Activated CD4-positive, CD25-positive, alpha-beta regulatory T cell treated with anti-CD3 and anti-CD28 coated beads, Interleukin-2, amount 50 U/mL, for 24 hours (primary cell): ENCODE data around the gene VDR.
A peak's percentile ranks its signal among the peaks of the same experiment; 100 is the strongest.

Experiments used
- ATAC-seq, 2 donors: fragments of 150-1000 bp; cut with Tn5 transposase; one replicate each; pipeline ENCODE4 v1.10.0; 2021; ENCODE audit warnings: mild to moderate bottlenecking in 1 of 2, moderate library complexity in 1 of 2

VDR gene

GRCh38 chr12:47891356-47891755 lies 13.4 kb downstream of the VDR start:
- ATAC-seq = no peak

GRCh38 chr12:47889040-47889439 lies 15.8 kb downstream of the VDR start:
- peak; percentile 23 to 25 for ATAC-seq

DNA sequence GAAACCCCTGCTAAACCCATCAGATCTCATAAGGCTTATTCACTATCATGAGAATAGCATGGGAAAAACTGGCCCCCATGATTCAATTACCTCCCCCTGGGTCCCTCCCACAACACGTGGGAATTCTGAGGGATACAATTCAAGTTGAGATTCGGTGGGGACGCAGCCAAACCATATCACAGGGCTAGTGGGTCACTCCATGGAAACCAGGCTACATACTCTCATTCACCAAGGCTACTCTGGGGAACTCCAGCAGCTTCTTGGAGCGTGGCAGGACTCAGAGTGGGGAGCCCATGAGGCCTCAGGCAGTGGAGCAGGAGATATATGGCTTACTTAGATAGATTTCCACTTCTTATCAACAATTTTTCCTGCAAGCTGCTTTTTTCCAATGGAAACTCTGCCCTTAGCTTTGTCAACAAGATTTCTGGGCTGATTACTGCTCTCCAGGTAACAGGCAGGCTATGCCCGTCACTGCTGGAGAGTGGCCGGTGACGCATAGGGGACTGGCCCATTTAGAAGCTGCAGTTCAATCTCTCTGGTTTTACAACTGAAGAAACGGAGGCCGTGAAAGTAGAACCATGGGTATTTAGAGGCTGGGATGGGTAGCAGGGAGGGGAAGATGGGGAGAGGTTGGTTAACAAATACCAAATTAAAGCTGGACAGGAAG lies 16.5 kb downstream of the VDR start:
- no peak for ATAC-seq

DNA sequence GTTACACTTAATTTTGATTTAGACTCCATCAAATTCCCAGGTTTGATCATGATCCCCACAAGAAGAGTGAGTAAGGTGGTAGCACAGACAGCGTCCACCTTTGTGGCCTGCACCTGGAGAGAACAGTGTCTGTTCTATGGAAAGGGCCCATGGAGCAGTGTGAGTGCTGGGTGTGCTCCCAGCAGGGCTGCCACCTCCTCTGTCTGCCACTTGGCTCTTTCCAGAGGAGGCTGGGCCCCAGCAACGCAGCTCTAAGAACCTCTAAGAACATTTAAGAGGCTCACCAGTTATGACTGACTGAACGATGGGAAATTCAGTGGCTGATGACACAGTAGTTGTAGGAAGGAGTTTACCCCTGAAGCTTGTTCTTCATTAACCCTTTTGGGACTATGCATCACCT lies 17.3 kb downstream of the VDR start:
- no peak for ATAC-seq

- ATAC-seq = no peak
Observed at GRCh38 chr12:47886510-47887240, 18.1 kb downstream of the VDR start.

DNA sequence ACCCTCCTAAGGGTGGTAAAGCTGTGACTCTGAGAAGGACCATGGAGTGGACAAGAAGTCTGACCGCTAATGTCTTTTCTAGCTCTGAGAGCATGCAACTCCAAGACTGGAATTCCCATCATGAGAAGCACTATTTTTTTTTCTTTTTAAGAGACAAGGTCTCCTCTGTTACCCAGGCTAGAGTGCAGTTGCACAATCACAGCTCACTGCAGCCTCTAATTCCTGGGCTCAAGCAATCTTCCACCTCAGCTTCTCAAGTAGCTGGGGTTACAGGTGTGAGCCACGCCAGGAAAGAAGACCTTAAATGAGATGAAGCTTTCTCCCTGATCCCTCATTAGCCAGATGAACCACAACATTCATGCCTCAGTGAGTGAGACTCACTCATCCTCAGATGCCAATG lies 19.2 kb downstream of the VDR start:
- no peak for ATAC-seq

- ATAC-seq = peak; percentile 88 to 91
Observed at GRCh38 chr12:47885012-47885501, 19.7 kb downstream of the VDR start.

DNA sequence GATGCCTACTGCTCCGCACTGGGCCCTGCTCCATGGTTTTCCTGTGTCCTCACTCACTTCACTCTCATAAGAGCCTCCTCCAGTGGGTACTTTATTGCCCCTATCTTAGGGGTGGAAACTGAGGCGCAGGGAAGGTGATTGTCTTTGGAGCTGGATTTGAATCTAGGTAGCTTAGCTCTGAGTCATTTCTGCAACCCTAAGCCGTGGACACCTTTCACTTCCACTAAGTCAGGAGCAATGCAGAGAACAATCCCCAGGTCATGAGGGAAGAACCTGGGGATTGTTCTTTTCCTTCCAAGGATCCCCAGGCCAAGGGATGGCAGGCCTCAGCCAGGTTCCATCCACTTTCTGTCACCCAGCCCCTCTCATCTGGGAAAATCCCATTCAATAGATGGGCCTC lies 20.3 kb downstream of the VDR start:
- ATAC-seq = no peak

- no peak for ATAC-seq
Observed at GRCh38 chr12:47883663-47884195, 21.1 kb downstream of the VDR start.

- peak in 1 of 2 donors; percentile 6 for ATAC-seq
Observed at GRCh38 chr12:47882781-47883546, 21.8 kb downstream of the VDR start.

GRCh38 chr12:47881826-47882427 lies 22.9 kb downstream of the VDR start:
- no peak for ATAC-seq

DNA sequence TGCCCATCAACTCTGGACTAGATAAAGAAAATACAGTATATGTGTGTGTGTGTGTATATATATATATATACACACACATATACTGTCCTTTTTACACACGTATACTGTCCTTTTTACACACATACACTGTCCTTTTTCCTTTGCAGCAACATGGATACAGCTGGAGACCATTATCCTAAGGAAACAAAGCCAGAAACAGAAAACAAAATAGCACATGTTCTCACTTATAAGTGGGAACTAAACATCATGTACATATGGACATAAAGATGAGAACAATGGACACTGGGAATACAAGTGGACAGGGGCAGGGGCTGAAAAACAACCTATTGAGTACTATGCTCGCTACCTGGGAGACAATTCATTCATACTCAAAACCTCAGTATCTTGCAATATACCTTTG lies 23.7 kb downstream of the VDR start:
- no peak for ATAC-seq

- ATAC-seq = no peak
Observed at GRCh38 chr12:47878918-47879481, 25.8 kb downstream of the VDR start.

DNA sequence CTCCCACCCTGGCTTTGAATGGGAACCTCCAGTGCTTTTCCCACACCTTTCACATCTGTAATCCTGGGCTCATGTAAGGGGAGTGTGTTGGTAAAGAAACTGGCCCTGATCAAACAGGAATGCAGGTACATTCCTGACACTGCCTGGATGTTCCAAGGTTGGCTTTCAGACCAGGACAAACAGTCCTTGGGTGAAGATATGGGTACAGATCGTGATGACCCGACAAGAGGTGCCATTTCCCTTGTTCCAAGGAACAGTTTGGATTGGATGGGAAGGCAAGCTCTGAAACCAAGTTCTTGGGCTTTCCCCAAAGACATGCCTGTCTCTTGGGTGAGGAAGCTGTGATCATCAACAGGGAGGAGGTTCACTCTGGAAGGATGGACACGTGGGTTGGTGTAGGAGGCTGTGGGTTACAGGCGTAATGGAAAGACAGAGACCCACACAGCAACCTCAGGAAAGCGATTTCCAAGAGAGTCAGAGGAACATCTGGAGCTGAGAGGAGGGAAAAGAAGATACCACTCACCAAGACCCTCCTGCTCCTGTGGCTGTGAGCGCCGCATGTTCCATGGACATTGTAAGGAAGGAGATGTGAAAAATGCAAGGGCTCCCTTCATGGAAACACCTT lies 26.4 kb downstream of the VDR start:
- ATAC-seq = no peak

GRCh38 chr12:47877081-47877480 lies 27.7 kb downstream of the VDR start:
- no peak for ATAC-seq

DNA sequence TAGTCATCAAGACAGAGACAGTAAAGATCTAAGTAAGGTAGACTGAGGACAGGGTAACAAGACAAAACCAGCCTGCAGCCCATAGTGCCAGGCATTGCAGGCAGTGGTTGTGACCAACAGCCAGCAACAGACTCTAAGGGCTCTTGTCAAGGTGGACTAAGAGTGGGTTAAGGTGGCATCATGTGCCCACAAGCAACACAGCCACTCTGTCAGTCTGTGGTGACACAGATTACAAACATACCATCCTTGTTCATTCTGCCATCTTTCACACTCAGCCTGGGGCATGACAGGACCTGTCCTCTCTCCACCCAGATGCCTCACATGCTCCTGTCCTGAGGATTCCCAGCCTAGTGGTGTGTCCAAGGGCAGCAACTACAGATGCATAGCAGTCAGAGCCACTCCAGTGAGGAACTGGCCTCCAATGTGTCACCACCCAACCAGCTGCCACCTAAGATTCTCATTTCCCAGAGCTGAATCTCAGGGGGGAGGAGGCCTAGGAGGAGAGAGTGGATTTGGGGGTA lies 28.3 kb downstream of the VDR start:
- peak in 1 of 2 donors; percentile 15 for ATAC-seq

GRCh38 chr12:47875746-47876439 lies 28.9 kb downstream of the VDR start:
- peak in 1 of 2 donors; percentile 9 for ATAC-seq

DNA sequence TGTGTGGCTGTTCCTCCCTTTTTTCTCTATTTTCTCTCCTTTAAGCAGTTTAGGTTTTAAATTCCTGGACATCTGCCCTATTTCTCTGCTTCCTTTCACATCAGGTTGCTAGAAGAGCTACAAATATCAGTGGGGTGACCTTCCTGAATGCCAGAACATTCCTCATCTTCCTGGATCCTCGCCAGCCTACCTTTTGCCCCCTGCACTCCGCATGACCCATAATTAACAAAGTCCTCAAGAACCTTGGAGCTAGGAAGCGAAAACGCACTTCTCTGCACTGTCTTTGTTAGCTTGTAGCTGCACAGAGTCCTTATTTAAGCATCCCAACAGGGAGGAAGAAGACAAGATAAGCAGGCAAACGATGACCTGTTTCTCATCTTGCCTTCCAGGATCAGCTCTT lies 30.5 kb downstream of the VDR start:
- ATAC-seq = no peak

- peak in 1 of 2 donors; percentile 22 for ATAC-seq
Observed at GRCh38 chr12:47870175-47870781, 34.5 kb downstream of the VDR start.

DNA sequence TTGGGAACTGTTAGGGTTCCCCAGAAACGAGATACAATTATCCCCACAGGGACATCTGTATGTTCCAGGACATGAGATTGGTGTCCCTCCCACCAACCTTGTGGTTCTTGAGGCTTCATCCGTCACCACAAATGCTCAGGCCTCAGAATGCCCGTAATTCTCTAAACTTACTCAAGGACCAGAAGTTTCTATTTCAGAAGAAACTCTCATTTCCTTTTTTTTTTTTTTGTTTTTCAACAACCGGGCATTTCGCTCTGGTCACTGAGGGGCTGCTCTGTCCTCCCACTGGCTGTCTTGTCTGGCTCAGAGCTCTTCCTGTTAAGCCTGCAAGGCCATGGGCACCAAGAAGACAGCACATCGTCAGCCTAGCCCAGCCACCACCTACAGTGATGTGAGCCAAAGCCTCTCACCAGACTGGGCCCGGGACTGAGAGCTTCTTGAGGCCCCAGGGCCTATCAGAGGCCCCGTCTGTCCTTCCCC lies 36.2 kb downstream of the VDR start:
- ATAC-seq = no peak
